Lower lobe of right lung (tissue), 2 donors: ENCODE measurements around the gene UTP4. TPM values are rescaled to one million over a fixed set of nuclear protein-coding genes. Genes with fewer than 3 reads are reported as not detected.

Source experiments
- ATAC-seq, 2 donors: fragments of 200-7000 bp; cut with Tn5 transposase; one replicate each; pipeline ENCODE4 v1.9.1; 2020 to 2022; ENCODE audit warnings: mild to moderate bottlenecking in 2 of 2, moderate library complexity in 2 of 2
- DNase-seq: peaks from one replicate; pipeline ENCODE4 v3.0.0-alpha.2; 2020
- H3K27ac ChIP-seq: fragments of 200-600 bp; one replicate; pipeline ENCODE4 v1.8.0; 2022
- H3K27me3 ChIP-seq: fragments of 200-600 bp; one replicate; pipeline ENCODE4 v1.8.0; 2022; ENCODE audit warnings: low read depth
- H3K36me3 ChIP-seq: fragments of 200-600 bp; one replicate; pipeline ENCODE4 v1.8.0; 2022; ENCODE audit warnings: mild to moderate bottlenecking
- H3K4me1 ChIP-seq: fragments of 200-600 bp; one replicate; pipeline ENCODE4 v1.8.0; 2022
- H3K4me3 ChIP-seq: fragments of 200-600 bp; one replicate; pipeline ENCODE4 v1.8.0; 2022; ENCODE audit warnings: mild to moderate bottlenecking
- H3K9me3 ChIP-seq: fragments of 200-600 bp; one replicate; pipeline ENCODE4 v1.8.0; 2022
- CTCF ChIP-seq: fragments of 200-600 bp; IDR thresholded peaks from one replicate; pipeline ENCODE4 v1.8.0; 2022; ENCODE audit warnings: antibody characterized with exemption, mild to moderate bottlenecking
- intact Hi-C: fragments of 100-400 bp; cut with DNase I; formaldehyde crosslinking; loops from one replicate; pipeline ENCODE4 v1.11.0; 2022
- total RNA-seq: library from RNA; stranded (reverse); fragmentation: NEBNext Ultra II Directional; extraction: Animal tissue kit (Norgen Biotek cat#: 25700); gene quantifications from one replicate; pipeline ENCODE4 v1.2.1, GENCODE V29; 2021
- donor health status: DM: no; HTN: yes; CAD: no; lungs with severe emphysema.

Gene UTP4
- total RNA-seq, 1 donor from 2014 or later: 26.4 TPM

GRCh38 chr16:69088684-69089083 lies 43.8 kb upstream of the UTP4 start:
- ATAC-seq (no peak), DNase-seq (no peak)
- peak overlapping the region; percentile 21 for H3K27ac ChIP-seq

GRCh38 chr16:69089091-69089910 lies 43.1 kb upstream of the UTP4 start:
- intact Hi-C loops: no loop called here
- ATAC-seq (peak; percentile 61 to 65), DNase-seq (peak; percentile 51)
- Histone ChIP-seq H3K36me3 (peaks cover 5% of the 10 kb centered on the region), H3K4me1 (peaks cover 13% of the 10 kb centered on the region), H3K9me3 (no peaks in the 10 kb centered on the region), H3K27me3 (no peaks in the 10 kb centered on the region), H3K4me3 (no peak overlapping the region), H3K27ac (peak overlapping the region; percentile 31)
- TF ChIP-seq CTCF: no peak

More at GRCh38 chr16:69088684-69089083, 43.8 kb upstream of the UTP4 start:
- Histone ChIP-seq H3K27me3 (no peaks in the 10 kb centered on the region), H3K4me3 (no peak overlapping the region), H3K36me3 (peaks cover 11% of the 10 kb centered on the region), H3K4me1 (peaks cover 13% of the 10 kb centered on the region), H3K9me3 (no peaks in the 10 kb centered on the region)
- TF ChIP-seq CTCF: no peak
- intact Hi-C loops: no loop called here

GRCh38 chr16:69093974-69094373 lies 38.5 kb upstream of the UTP4 start:
- DNase-seq: no peak
- intact Hi-C loops: no loop called here
- Histone ChIP-seq H3K27me3 (no peaks in the 10 kb centered on the region), H3K36me3 (no peaks in the 10 kb centered on the region), H3K4me1 (peaks cover 11% of the 10 kb centered on the region), H3K4me3 (no peak overlapping the region), H3K9me3 (no peaks in the 10 kb centered on the region), H3K27ac (no peak overlapping the region)
- no peak for TF ChIP-seq CTCF
- peak; percentile 30 to 47 for ATAC-seq

GRCh38 chr16:69094501-69094900 lies 37.9 kb upstream of the UTP4 start:
- no peak for TF ChIP-seq CTCF
- Histone ChIP-seq H3K4me1 (peaks cover 6% of the 10 kb centered on the region), H3K27me3 (no peaks in the 10 kb centered on the region), H3K27ac (no peak overlapping the region), H3K4me3 (no peak overlapping the region), H3K36me3 (no peaks in the 10 kb centered on the region), H3K9me3 (no peaks in the 10 kb centered on the region)
- no peak for DNase-seq
- no peak for ATAC-seq
- intact Hi-C loops: no loop called here

GRCh38 chr16:69095193-69095592 lies 37.3 kb upstream of the UTP4 start:
- H3K36me3 ChIP-seq: no peaks in the 10 kb centered on the region
- intact Hi-C loops: no loop called here
- no peaks in the 10 kb centered on the region for H3K27me3 ChIP-seq
- ATAC-seq (peak; percentile 81 to 83), DNase-seq (peak; percentile 79)
- peak overlapping the region; percentile 56 for H3K27ac ChIP-seq
- no peak overlapping the region for H3K4me3 ChIP-seq
- H3K9me3 ChIP-seq: no peaks in the 10 kb centered on the region
- H3K4me1 ChIP-seq: no peaks in the 10 kb centered on the region
- TF ChIP-seq CTCF: no peak
